ENCODE measurements around the gene MRPS11.

DNA sequence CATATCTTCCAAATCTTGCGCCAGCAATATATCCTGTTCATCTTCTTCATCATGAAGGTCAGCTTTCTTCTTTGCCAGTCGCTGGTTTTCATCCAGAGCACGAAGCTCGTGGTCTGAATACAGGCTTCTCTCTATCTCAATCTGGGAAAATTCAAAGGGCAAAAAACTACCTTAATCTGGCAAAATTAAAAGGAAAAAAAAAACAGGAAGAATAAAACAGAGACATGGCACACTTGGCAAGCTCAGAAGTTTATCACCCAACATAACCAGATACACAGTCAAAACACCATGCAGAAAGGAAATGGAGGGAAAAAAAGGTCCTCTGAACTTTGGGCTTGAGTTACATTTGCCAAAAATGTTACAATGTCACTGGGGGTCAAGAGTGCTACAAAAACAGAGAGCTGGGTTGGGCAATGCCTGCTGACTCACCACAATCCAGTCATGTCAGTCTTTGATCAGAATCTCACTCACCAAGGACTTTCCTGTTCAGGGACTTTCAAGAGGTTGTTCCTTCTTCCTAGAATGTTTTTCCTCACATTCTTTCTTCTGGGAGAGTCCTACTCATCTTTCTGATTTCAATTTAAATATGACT is 1.8 kb upstream of the MRPS11 start:
- TF ChIP-seq, protein P1, sequence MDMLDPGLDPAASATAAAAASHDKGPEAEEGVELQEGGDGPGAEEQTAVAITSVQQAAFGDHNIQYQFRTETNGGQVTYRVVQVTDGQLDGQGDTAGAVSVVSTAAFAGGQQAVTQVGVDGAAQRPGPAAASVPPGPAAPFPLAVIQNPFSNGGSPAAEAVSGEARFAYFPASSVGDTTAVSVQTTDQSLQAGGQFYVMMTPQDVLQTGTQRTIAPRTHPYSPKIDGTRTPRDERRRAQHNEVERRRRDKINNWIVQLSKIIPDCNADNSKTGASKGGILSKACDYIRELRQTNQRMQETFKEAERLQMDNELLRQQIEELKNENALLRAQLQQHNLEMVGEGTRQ (IDR thresholded peaks at IDR 0.05; ENCODE audit: low read length): no peak
- TF ChIP-seq POLR2A (IDR thresholded peaks at IDR 0.05; ENCODE audit: control extremely low read depth in 1 of 2, low read depth in 2 of 2, low read length in 2 of 2) (no peak; a peak in 1 of 3 replicates), GABPA (IDR thresholded peaks at IDR 0.05; ENCODE audit: borderline replicate concordance, insufficient read depth, low read length) (no peak), RNF2 (IDR thresholded peaks at IDR 0.05; ENCODE audit: borderline replicate concordance, low read depth, low read length, missing control alignments, poor library complexity, severe bottlenecking) (no peak), RAD21 (IDR thresholded peaks at IDR 0.05 in 1 of 2, conservative IDR thresholded peaks at IDR 0.05 in 1 of 2; ENCODE audit: low read depth in 2 of 2, low read length in 2 of 2) (no peak)
- TF ChIP-seq, protein P2, sequence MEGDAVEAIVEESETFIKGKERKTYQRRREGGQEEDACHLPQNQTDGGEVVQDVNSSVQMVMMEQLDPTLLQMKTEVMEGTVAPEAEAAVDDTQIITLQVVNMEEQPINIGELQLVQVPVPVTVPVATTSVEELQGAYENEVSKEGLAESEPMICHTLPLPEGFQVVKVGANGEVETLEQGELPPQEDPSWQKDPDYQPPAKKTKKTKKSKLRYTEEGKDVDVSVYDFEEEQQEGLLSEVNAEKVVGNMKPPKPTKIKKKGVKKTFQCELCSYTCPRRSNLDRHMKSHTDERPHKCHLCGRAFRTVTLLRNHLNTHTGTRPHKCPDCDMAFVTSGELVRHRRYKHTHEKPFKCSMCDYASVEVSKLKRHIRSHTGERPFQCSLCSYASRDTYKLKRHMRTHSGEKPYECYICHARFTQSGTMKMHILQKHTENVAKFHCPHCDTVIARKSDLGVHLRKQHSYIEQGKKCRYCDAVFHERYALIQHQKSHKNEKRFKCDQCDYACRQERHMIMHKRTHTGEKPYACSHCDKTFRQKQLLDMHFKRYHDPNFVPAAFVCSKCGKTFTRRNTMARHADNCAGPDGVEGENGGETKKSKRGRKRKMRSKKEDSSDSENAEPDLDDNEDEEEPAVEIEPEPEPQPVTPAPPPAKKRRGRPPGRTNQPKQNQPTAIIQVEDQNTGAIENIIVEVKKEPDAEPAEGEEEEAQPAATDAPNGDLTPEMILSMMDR (IDR thresholded peaks at IDR 0.05; ENCODE audit: control extremely low read depth in 1 of 3, insufficient read depth in 1 of 3, low read depth in 1 of 3, low read length in 3 of 3): no peak

All from H1 (cell line).